ENCODE data around the gene FCHSD2.

GRCh38 chr11:73107597-73107996 lies 34.5 kb downstream of the FCHSD2 start:
- TF ChIP-seq CTCF (IDR thresholded peaks at IDR 0.05) (no peak), EZH2 (IDR thresholded peaks at IDR 0.05) (no peak), EZH2phosphoT487 (IDR thresholded peaks at IDR 0.05) (no peak)
